Kidney epithelial cell (primary cell): ENCODE results near the gene USP6NL. TPM values are rescaled to one million over a fixed set of nuclear protein-coding genes. Genes with fewer than 3 reads are reported as not detected.
"Not testable (repeated sequence)": the region's sequence is repeated elsewhere in the genome, so short reads cannot be mapped to it uniquely, and the experiment has no call there.

ENCODE experiments used
- DNase-seq: peaks from one replicate; pipeline ENCODE4 v3.0.0-alpha.2; 2010; ENCODE audit warnings: low read depth
- H3K27me3 ChIP-seq: 2 replicates; pipeline ENCODE4 v1.6.0; 2011; ENCODE audit warnings: low read length; ENCODE audit not compliant: control insufficient read depth, insufficient read depth
- H3K36me3 ChIP-seq: 2 replicates; pipeline ENCODE4 v1.5.1; 2011; ENCODE audit warnings: low read length; ENCODE audit not compliant: control insufficient read depth, insufficient read depth
- H3K4me3 ChIP-seq: 2 replicates; pipeline ENCODE4 v1.5.1; 2011; ENCODE audit warnings: low read depth, mild to moderate bottlenecking, control low read depth, low read length
- total RNA-seq: library from RNA; depleted of rRNA; stranded (reverse); fragments of >200 nt; gene quantifications from 2 replicates; pipeline ENCODE4 v1.2.3, GENCODE V29; 2015
- TF ChIP-seq, protein P1 (sequence below): IDR thresholded peaks from 2 replicates; pipeline ENCODE4 v1.5.1; 2011; ENCODE audit warnings: mild to moderate bottlenecking, moderate library complexity, low read length, control low read depth, inconsistent platforms; ENCODE audit not compliant: insufficient read depth, poor library complexity, severe bottlenecking

Gene USP6NL
- total RNA-seq, 1 donor from 2014 or later: 21.2 TPM

DNA sequence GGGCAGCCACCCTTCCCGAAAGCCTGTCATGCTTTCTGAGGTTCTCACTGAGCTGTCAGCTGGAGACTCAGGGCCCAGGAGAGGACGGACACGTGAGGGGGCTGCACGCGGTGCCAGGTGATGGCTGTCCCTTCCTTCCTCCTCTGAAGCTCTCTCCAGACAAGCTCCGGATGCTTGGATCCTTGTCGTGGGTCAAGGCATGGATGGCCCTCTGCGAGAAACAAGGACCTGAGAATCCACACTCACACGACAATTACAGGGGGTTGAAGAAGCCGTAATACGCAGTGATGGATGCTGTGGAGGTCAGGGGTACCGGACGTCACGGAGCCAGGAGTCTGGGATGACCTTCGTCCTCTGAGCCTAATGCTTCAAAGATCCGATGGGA lies 170.3 kb downstream of the USP6NL start:
- Histone ChIP-seq H3K27me3 (peaks cover 10% of the 10 kb centered on the region), H3K36me3 (no peaks in the 10 kb centered on the region), H3K4me3 (no peak overlapping the region)
- DNase-seq: no peak
- TF ChIP-seq, protein P1, sequence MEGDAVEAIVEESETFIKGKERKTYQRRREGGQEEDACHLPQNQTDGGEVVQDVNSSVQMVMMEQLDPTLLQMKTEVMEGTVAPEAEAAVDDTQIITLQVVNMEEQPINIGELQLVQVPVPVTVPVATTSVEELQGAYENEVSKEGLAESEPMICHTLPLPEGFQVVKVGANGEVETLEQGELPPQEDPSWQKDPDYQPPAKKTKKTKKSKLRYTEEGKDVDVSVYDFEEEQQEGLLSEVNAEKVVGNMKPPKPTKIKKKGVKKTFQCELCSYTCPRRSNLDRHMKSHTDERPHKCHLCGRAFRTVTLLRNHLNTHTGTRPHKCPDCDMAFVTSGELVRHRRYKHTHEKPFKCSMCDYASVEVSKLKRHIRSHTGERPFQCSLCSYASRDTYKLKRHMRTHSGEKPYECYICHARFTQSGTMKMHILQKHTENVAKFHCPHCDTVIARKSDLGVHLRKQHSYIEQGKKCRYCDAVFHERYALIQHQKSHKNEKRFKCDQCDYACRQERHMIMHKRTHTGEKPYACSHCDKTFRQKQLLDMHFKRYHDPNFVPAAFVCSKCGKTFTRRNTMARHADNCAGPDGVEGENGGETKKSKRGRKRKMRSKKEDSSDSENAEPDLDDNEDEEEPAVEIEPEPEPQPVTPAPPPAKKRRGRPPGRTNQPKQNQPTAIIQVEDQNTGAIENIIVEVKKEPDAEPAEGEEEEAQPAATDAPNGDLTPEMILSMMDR: no peak

DNA sequence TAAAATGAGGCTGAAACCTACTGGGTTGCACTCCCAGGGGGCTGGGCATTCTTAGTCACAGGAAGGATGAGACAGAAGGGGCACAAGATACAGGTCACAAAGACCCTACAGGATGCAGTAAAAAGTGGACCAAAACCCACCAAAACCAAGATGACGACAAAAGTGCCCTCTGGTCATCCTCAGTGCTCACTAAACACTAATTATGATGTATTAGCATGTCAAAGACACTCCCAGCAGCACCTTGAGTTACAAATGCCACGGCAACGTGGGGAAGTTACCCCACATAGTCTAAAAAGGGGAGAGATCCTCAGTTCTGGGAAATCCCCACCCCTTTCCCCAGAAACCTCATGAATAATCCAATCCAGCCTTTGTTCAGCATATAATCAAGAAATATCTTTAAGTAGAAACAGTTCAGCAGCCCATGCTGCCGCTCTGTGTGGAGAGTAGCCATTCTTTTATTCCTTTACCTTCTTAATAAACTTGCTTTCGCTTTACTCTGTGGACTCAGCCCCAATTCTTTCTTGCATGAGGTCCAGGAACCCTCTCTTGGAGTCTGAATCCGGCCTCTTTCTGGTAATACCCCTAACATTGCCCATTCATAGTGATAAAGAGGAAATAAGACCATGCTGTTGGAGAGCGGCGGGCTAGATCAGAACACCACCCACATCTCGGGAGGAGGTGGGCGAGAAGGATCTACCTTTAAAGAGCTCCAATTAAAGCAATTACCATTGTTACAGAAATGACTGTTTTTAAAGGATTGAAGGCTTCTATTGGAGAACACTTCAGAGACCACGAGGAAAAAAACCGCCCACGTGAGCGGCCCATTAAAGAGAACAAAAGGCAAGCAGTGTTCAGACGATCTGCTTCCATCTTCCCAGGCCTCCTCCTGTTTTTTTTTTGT lies 170.9 kb downstream of the USP6NL start:
- Histone ChIP-seq H3K4me3 (no peak overlapping the region), H3K27me3 (peaks cover 8% of the 10 kb centered on the region), H3K36me3 (no peaks in the 10 kb centered on the region)
- no peak for DNase-seq
- TF ChIP-seq, protein P1: no peak

DNA sequence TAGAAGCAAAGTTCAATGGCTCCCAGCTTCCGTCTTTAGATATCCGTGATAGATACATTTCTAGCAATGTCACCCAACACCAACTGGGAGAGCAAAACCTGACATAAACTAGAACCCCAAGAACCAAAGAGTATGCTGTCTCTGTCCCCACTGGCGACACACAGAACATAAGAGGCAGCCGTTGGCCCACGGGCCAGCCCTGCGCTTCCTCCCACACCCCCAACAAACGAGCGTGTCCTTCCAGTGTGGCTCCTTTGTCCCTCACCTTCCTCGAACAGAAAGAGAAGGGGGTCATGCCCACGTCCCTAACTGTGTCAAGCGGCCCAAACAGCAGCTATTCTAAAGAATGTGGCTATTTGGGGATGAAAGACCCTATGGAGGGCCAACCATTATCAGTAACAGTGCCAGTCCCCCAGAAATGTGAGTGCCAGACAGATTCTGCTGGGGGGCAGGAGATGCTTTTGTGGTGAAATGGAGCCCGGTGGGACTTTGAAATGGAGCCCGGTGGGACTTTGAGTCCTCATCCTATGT lies 171.9 kb downstream of the USP6NL start:
- TF ChIP-seq, protein P1: no peak
- Histone ChIP-seq H3K36me3 (no peaks in the 10 kb centered on the region), H3K27me3 (peaks cover 10% of the 10 kb centered on the region), H3K4me3 (no peak overlapping the region)
- no peak for DNase-seq

DNA sequence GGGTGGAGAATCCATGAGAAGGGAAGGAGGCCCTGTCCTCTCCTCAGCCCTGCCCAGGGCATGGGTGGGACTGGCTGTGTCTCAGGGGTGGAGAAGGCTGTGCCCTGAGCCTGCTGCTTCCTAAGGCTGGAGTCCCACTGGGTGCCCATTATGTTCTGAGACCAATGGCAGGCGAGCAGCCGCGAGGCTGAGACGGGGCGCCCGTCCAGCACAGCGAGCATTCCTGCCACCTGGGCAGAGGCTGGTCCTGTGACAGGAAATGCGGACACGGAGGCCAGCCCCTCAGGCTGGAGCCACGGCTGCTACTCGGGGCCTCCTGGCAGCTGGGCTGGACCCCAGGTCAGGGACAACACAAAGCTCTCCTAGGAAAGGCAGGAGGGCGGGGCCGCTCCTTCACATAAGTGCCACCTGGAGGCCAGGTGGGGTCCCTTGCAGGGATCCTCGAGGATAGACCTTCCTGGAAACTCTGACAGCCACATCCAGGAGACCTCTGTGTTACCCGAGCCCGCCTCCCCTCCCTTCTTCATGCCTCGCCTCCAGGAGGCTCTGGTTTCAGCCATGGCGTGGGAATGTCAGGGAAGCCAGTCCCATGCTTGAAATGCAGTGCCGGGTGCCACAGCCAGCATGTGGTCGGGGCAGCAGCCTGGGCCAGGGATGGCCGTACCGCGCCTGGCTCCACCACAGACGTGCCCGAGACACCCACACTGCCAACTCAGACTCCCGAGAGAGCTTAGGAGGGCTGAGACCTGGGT lies 173.9 kb downstream of the USP6NL start:
- TF ChIP-seq, protein P1: no peak
- DNase-seq: no peak

DNA sequence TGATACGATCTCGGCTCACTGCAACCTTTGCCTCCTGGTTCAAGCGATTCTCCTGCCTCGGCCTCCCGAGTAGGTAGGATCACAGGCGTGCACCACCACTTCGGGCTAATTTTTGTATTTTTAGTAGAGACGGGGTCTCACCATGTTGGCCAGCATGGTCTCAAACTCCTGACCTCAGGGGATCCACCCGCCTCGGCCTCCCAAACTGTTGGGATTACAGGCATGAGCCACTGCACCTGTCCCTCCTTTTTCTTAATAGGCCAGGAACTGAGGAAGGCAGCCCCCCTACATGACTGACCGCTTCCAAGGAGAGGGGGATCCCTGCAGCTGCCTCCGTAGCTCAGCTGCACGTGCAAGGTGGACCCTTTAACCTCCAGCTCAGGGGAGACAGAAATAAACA lies 175.0 kb downstream of the USP6NL start:
- DNase-seq, H3K27me3 ChIP-seq, H3K36me3 ChIP-seq, H3K4me3 ChIP-seq: not testable (repeated sequence)

More for the DNA sequence above, 173.9 kb downstream of the USP6NL start:
- H3K27me3 ChIP-seq: peaks cover 10% of the 10 kb centered on the region
- H3K36me3 ChIP-seq: no peaks in the 10 kb centered on the region
- no peak overlapping the region for H3K4me3 ChIP-seq

DNA sequence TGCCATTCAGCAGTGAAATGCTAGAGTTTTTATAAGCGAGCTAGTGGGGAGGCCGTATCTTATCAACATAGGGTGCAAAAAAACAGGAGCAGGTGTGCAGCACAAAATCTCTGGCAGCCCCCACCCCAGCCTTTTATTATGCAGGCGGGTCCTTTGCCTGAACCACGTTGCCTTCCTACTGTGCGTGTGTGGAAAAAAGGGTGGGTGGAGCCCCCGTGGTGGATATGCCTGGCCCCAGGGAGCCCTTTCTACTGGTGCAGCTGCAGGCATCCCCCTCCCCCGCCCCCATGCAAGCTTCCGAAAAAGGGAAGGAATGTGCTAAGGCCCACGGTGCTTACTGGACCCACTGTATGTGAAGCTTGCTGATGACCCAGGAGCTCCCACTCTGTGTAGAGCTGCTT lies 175.9 kb downstream of the USP6NL start:
- peaks cover 7% of the 10 kb centered on the region for H3K27me3 ChIP-seq
- TF ChIP-seq, protein P1: no peak
- no peak for DNase-seq

More for the DNA sequence above, 175.9 kb downstream of the USP6NL start:
- Histone ChIP-seq H3K36me3 (no peaks in the 10 kb centered on the region), H3K4me3 (no peak overlapping the region)
